ENCODE data around the gene MED14.

Gene MED14

GRCh38 chrX:40773188-40773587 is 37.8 kb upstream of the MED14 start:
- peak overlapping the region in 1 of 2 donors; percentile 49 for H3K27ac ChIP-seq
- H3K4me3 ChIP-seq = no peak overlapping the region
- no peak for DNase-seq (ENCODE audit: low spot score)
- TF ChIP-seq CTCF (IDR thresholded peaks at IDR 0.05) = no peak

- no peak for TF ChIP-seq CTCF (IDR thresholded peaks at IDR 0.05)
- H3K27ac ChIP-seq = no peak overlapping the region
- no peak overlapping the region for H3K4me3 ChIP-seq
- DNase-seq (ENCODE audit: low spot score) = no peak
These were observed 36.9 kb upstream of the MED14 start for GRCh38 chrX:40772290-40772689.

GRCh38 chrX:40761762-40762161 is 26.4 kb upstream of the MED14 start:
- no peak for DNase-seq (ENCODE audit: low spot score)
- no peak overlapping the region for H3K27ac ChIP-seq
- TF ChIP-seq CTCF (IDR thresholded peaks at IDR 0.05) = no peak
- H3K4me3 ChIP-seq = no peak overlapping the region

- no peak overlapping the region for H3K4me3 ChIP-seq
- H3K27ac ChIP-seq = no peak overlapping the region
- DNase-seq (ENCODE audit: low spot score) = no peak
- no peak for TF ChIP-seq CTCF (IDR thresholded peaks at IDR 0.05)
These were observed 24.0 kb upstream of the MED14 start for GRCh38 chrX:40759374-40759773.

GRCh38 chrX:40757058-40757457 is 21.7 kb upstream of the MED14 start:
- peak overlapping the region in 1 of 2 donors; percentile 82 for H3K27ac ChIP-seq
- H3K4me3 ChIP-seq = no peak overlapping the region
- TF ChIP-seq CTCF (IDR thresholded peaks at IDR 0.05) = no peak
- no peak for DNase-seq (ENCODE audit: low spot score)

GRCh38 chrX:40755291-40756249 is 20.2 kb upstream of the MED14 start:
- TF ChIP-seq CTCF (IDR thresholded peaks at IDR 0.05) = no peak
- peak; percentile 78 for DNase-seq (ENCODE audit: low spot score)
- Histone ChIP-seq H3K27ac (peak overlapping the region; percentile 70 to 82), H3K4me3 (peak overlapping the region; percentile 19)

Data from coronary artery (tissue), 2 donors.